Caco-2 (cell line): ENCODE measurements around the gene SKAP1. TPM values are rescaled to one million over a fixed set of nuclear protein-coding genes. Genes with fewer than 3 reads are reported as not detected.

Source experiments
- BruUV-seq: library from RNA; stranded (reverse); fragments of 400-500 nt; replicated peaks from 2 replicates; lab custom pipeline; 2021; lab: Mats Ljungman, UMichigan
- CTCF ChIA-PET: fragments of 300-600 bp; sonication (Branson Sonifier 250); formaldehyde crosslinking; loops from one replicate; lab custom pipeline; 2022; ENCODE audit warnings: antibody characterized with exemption; lab: Charles Lee
- POLR2A ChIA-PET: fragments of 300-600 bp; sonication (Branson Sonifier 250); formaldehyde crosslinking; loops from one replicate; lab custom pipeline; 2022; ENCODE audit warnings: antibody characterized with exemption; lab: Charles Lee
- DNase-seq, 2 experiments: peaks; one replicate each; pipeline versions ENCODE4 v3.0.0 to v3.0.0-alpha.2; 2020 to 2022
- H3K27me3 ChIP-seq: replicated peaks from 2 replicates; pipeline ENCODE4 v1.6.0; 2011; ENCODE audit warnings: low read length; ENCODE audit not compliant: control insufficient read depth, insufficient read depth
- H3K36me3 ChIP-seq: 2 replicates; pipeline ENCODE4 v1.5.1; 2011; ENCODE audit warnings: low read length; ENCODE audit not compliant: control insufficient read depth, insufficient read depth
- H3K4me1 ChIP-seq: fragments of 250-450 bp; sonication (Bioruptor Pico); 2 replicates; pipeline ENCODE4 v1.5.1; 2020; ENCODE audit warnings: mild to moderate bottlenecking
- H3K4me3 ChIP-seq: 2 replicates; pipeline ENCODE4 v1.5.1; 2011; ENCODE audit warnings: low read depth, mild to moderate bottlenecking, control low read depth, low read length
- H3K9me3 ChIP-seq: fragments of 250-450 bp; sonication (Bioruptor Pico); 2 replicates; pipeline ENCODE4 v1.5.1; 2020; ENCODE audit warnings: mild to moderate bottlenecking, moderate library complexity
- H3K27ac Mint-ChIP-seq: one replicate; pipeline ENCODE4 v1.8.0; 2022; ENCODE audit warnings: mixed read lengths; ENCODE audit not compliant: unreplicated experiment
- H3K27me3 Mint-ChIP-seq: one replicate; pipeline ENCODE4 v1.8.0; 2022; ENCODE audit warnings: mixed read lengths; ENCODE audit not compliant: insufficient read depth, unreplicated experiment
- H3K36me3 Mint-ChIP-seq: one replicate; pipeline ENCODE4 v1.8.0; 2022; ENCODE audit warnings: mild to moderate bottlenecking, mixed read lengths; ENCODE audit not compliant: insufficient read depth, unreplicated experiment
- H3K4me1 Mint-ChIP-seq: one replicate; pipeline ENCODE4 v1.8.0; 2022; ENCODE audit warnings: low read depth, mixed read lengths; ENCODE audit not compliant: unreplicated experiment
- H3K4me3 Mint-ChIP-seq: one replicate; pipeline ENCODE4 v1.8.0; 2022; ENCODE audit warnings: mild to moderate bottlenecking, moderate library complexity, mixed read lengths; ENCODE audit not compliant: unreplicated experiment
- H3K9me3 Mint-ChIP-seq: one replicate; pipeline ENCODE4 v1.8.0; 2022; ENCODE audit warnings: mixed read lengths; ENCODE audit not compliant: unreplicated experiment
- CTCF ChIP-seq, 2 experiments: fragments of 200-600 bp in 1 of 2; IDR thresholded peaks; 1 replicate in 1 of 2; 2 replicates in 1 of 2; pipeline versions ENCODE4 v1.5.1 to v1.8.0; 2011 to 2022; ENCODE audit warnings: antibody characterized with exemption in 1 of 2, control low read depth in 1 of 2, inconsistent platforms in 1 of 2, low read depth in 1 of 2, low read length in 1 of 2, mild to moderate bottlenecking in 1 of 2, moderate library complexity in 1 of 2; ENCODE audit not compliant: insufficient read depth in 1 of 2, severe bottlenecking in 1 of 2, unreplicated experiment in 1 of 2
- intact Hi-C: fragments of 100-400 bp; cut with micrococcal nuclease; formaldehyde crosslinking; loops from one replicate; pipeline ENCODE4 v1.10.0; 2022; ENCODE audit not compliant: unreplicated experiment
- total RNA-seq: library from RNA; stranded (reverse); gene quantifications from 2 replicates; pipeline ENCODE4 v1.2.3, GENCODE V29; 2022

Gene SKAP1
- total RNA-seq, 1 experiment from 2014 or later: 0.70 TPM

- TF ChIP-seq CTCF (IDR thresholded peaks at IDR 0.05; ENCODE audit: insufficient read depth in 1 of 2, low read depth in 1 of 2, low read length in 1 of 2, severe bottlenecking in 1 of 2, unreplicated experiment in 1 of 2): no peak
These were observed 235.9 kb downstream of the SKAP1 start for GRCh38 chr17:48194097-48194550.

GRCh38 chr17:48192321-48192731 lies 237.7 kb downstream of the SKAP1 start:
- H3K27me3 ChIP-seq: no peaks in the 10 kb centered on the region
- no peak for DNase-seq
- Mint-ChIP-seq H3K4me3 (no peak overlapping the region), H3K4me1 (peaks cover 22% of the 10 kb centered on the region), H3K27ac (no peak overlapping the region), H3K36me3 (no peaks in the 10 kb centered on the region), H3K27me3 (no peaks in the 10 kb centered on the region), H3K9me3 (no peaks in the 10 kb centered on the region)
- no peak for TF ChIP-seq CTCF (IDR thresholded peaks at IDR 0.05; ENCODE audit: insufficient read depth in 1 of 2, low read depth in 1 of 2, low read length in 1 of 2, severe bottlenecking in 1 of 2, unreplicated experiment in 1 of 2)
- no peaks in the 10 kb centered on the region for H3K9me3 ChIP-seq
- H3K4me3 ChIP-seq: no peak overlapping the region
- peaks cover 18% of the 10 kb centered on the region; the same call in 1 of the 2 replicates for H3K4me1 ChIP-seq
- H3K36me3 ChIP-seq: no peaks in the 10 kb centered on the region
- intact Hi-C loops: loop anchor here (2.0 kb wide), 1 partner anchor 26 kb away; no protein-coding TSS in a partner anchor
- BruUV-seq: no TSS peak
- POLR2A ChIA-PET: no interaction called here
- CTCF ChIA-PET: interaction anchor here (0.6 kb wide), 1 partner anchor 207 kb away, joined by 3 read pairs; no protein-coding TSS in a partner anchor

More at GRCh38 chr17:48194097-48194550, 235.9 kb downstream of the SKAP1 start:
- H3K4me3 ChIP-seq: no peak overlapping the region
- POLR2A ChIA-PET: no interaction called here
- H3K27me3 ChIP-seq: no peaks in the 10 kb centered on the region
- BruUV-seq: no TSS peak
- Mint-ChIP-seq H3K36me3 (no peaks in the 10 kb centered on the region), H3K27ac (peak overlapping the region; percentile 25), H3K27me3 (no peaks in the 10 kb centered on the region), H3K4me3 (no peak overlapping the region), H3K4me1 (peaks cover 25% of the 10 kb centered on the region), H3K9me3 (no peaks in the 10 kb centered on the region)
- peaks cover 25% of the 10 kb centered on the region for H3K4me1 ChIP-seq
- no peaks in the 10 kb centered on the region for H3K36me3 ChIP-seq
- H3K9me3 ChIP-seq: no peaks in the 10 kb centered on the region
- CTCF ChIA-PET: interaction anchor here (0.8 to 1.3 kb wide), 6 partner anchors 21 to 264 kb away, joined by 3 read pairs; no protein-coding TSS in a partner anchor
- intact Hi-C loops: no loop called here
- peak in 1 of 2 experiments; percentile 30 for DNase-seq

GRCh38 chr17:48191362-48191761 lies 238.7 kb downstream of the SKAP1 start:
- Histone ChIP-seq H3K36me3 (no peaks in the 10 kb centered on the region), H3K27me3 (no peaks in the 10 kb centered on the region), H3K4me3 (no peak overlapping the region), H3K9me3 (no peaks in the 10 kb centered on the region), H3K4me1 (peaks cover 18% of the 10 kb centered on the region; the same call in 1 of the 2 replicates)
- POLR2A ChIA-PET: no interaction called here
- BruUV-seq: no TSS peak
- Mint-ChIP-seq H3K4me3 (no peak overlapping the region), H3K9me3 (no peaks in the 10 kb centered on the region), H3K27ac (no peak overlapping the region), H3K27me3 (no peaks in the 10 kb centered on the region), H3K36me3 (no peaks in the 10 kb centered on the region), H3K4me1 (peaks cover 22% of the 10 kb centered on the region)
- CTCF ChIA-PET: no interaction called here
- DNase-seq: no peak
- TF ChIP-seq CTCF (IDR thresholded peaks at IDR 0.05; ENCODE audit: insufficient read depth in 1 of 2, low read depth in 1 of 2, low read length in 1 of 2, severe bottlenecking in 1 of 2, unreplicated experiment in 1 of 2): no peak
- intact Hi-C loops: no loop called here
